GM23338 (cell line): ENCODE measurements around the gene TNRC18. TPM values are rescaled to one million over a fixed set of nuclear protein-coding genes. Genes with fewer than 3 reads are reported as not detected.

Experiments
- ATAC-seq: fragments of 200-7000 bp; cut with Tn5 transposase; 3 replicates; pipeline ENCODE4 v1.9.1; 2020
- DNase-seq: peaks from one replicate; pipeline ENCODE4 v3.0.0-alpha.2; 2015; ENCODE audit warnings: low spot score
- H2AFZ ChIP-seq: fragments of 200-600 bp; sonication (generic); 2 replicates; pipeline ENCODE4 v1.8.0; 2016; ENCODE audit warnings: antibody characterized with exemption, mild to moderate bottlenecking, moderate library complexity
- H3F3A ChIP-seq: fragments of 200-600 bp; sonication (generic); replicated peaks from 2 replicates; pipeline ENCODE4 v1.8.0; 2017; ENCODE audit warnings: antibody characterized with exemption, mixed run types, low read depth
- H3K27ac ChIP-seq: fragments of 200-600 bp; sonication (generic); 2 replicates; pipeline ENCODE4 v1.6.1; 2016; ENCODE audit warnings: low read depth
- H3K27me3 ChIP-seq: fragments of 200-600 bp; sonication (generic); 2 replicates; pipeline ENCODE4 v1.8.0; 2016; ENCODE audit warnings: mild to moderate bottlenecking, mixed run types, moderate library complexity; ENCODE audit not compliant: insufficient read depth
- H3K36me3 ChIP-seq: fragments of 200-600 bp; sonication (generic); 2 replicates; pipeline ENCODE4 v1.8.0; 2016; ENCODE audit warnings: mild to moderate bottlenecking; ENCODE audit not compliant: insufficient read depth
- H3K4me1 ChIP-seq: fragments of 200-600 bp; sonication (generic); 2 replicates; pipeline ENCODE4 v1.8.0; 2016; ENCODE audit warnings: mild to moderate bottlenecking, moderate library complexity; ENCODE audit not compliant: insufficient read depth
- H3K4me2 ChIP-seq: fragments of 200-600 bp; sonication (generic); 2 replicates; pipeline ENCODE4 v1.7.1; 2017; ENCODE audit warnings: mixed run types
- H3K4me3 ChIP-seq: fragments of 200-600 bp; sonication (generic); 2 replicates; pipeline ENCODE4 v1.6.1; 2016; ENCODE audit warnings: mixed run types
- H3K79me2 ChIP-seq: fragments of 200-600 bp; sonication (generic); replicated peaks from 2 replicates; pipeline ENCODE4 v1.8.0; 2017; ENCODE audit warnings: mild to moderate bottlenecking; ENCODE audit not compliant: insufficient read depth
- H3K9me2 ChIP-seq: fragments of 200-600 bp; sonication (generic); 2 replicates; pipeline ENCODE4 v1.8.0; 2017; ENCODE audit not compliant: insufficient read depth
- H4K20me1 ChIP-seq: fragments of 200-600 bp; sonication (generic); replicated peaks from 2 replicates; pipeline ENCODE4 v1.8.0; 2017; ENCODE audit warnings: mild to moderate bottlenecking; ENCODE audit not compliant: insufficient read depth
- H3K27ac Mint-ChIP-seq: 2 replicates; pipeline ENCODE4 v1.8.0; 2020; ENCODE audit warnings: inconsistent platforms, mild to moderate bottlenecking, moderate library complexity, mixed read lengths
- H3K27me3 Mint-ChIP-seq: 3 replicates; pipeline ENCODE4 v1.8.0; 2022; ENCODE audit warnings: low read depth, mild to moderate bottlenecking, moderate library complexity, mixed read lengths, inconsistent platforms; ENCODE audit not compliant: insufficient read depth, poor library complexity
- H3K36me3 Mint-ChIP-seq: 3 replicates; pipeline ENCODE4 v1.8.0; 2021; ENCODE audit warnings: low read depth, mild to moderate bottlenecking, inconsistent platforms, moderate library complexity, mixed read lengths
- H3K4me1 Mint-ChIP-seq: 3 replicates; pipeline ENCODE4 v1.8.0; 2020; ENCODE audit warnings: mild to moderate bottlenecking, inconsistent platforms, mixed read lengths
- H3K4me3 Mint-ChIP-seq: 3 replicates; pipeline ENCODE4 v1.8.0; 2021; ENCODE audit warnings: moderate library complexity, mild to moderate bottlenecking, inconsistent platforms, mixed read lengths
- H3K9me3 Mint-ChIP-seq: 3 replicates; pipeline ENCODE4 v1.8.0; 2020; ENCODE audit warnings: moderate library complexity, mild to moderate bottlenecking, inconsistent platforms, mixed read lengths
- EZH2 ChIP-seq: fragments of 200-600 bp; sonication (generic); IDR thresholded peaks from one replicate; pipeline ENCODE4 v1.8.0; 2017; ENCODE audit warnings: antibody characterized with exemption, mild to moderate bottlenecking, low read depth; ENCODE audit not compliant: unreplicated experiment
- EZH2phosphoT487 ChIP-seq: fragments of 200-600 bp; sonication (generic); IDR thresholded peaks from one replicate; pipeline ENCODE4 v1.8.1; 2018; ENCODE audit warnings: antibody characterized with exemption; ENCODE audit not compliant: unreplicated experiment
- ZNF114 ChIP-seq: fragments of 250-450 bp; sonication (Bioruptor Pico); IDR thresholded peaks from 2 replicates; pipeline ENCODE4 v1.5.0; 2020; ENCODE audit warnings: mild to moderate bottlenecking, moderate library complexity
- polyA plus RNA-seq: library from polyadenylated mRNA; unstranded; fragments of >200 nt; fragmentation: Nextera tagmentation; extraction: Ambion mirVana; gene quantifications from 2 replicates; pipeline ENCODE4 v1.2.1, GENCODE V29; 2016
- total RNA-seq: library from RNA; depleted of rRNA; stranded (reverse); fragments of >200 nt; shearing (Covaris generic); gene quantifications from 2 replicates; pipeline ENCODE4 v1.2.3, GENCODE V29; 2014
- TF ChIP-seq, protein P1 (sequence below): IDR thresholded peaks from one replicate; pipeline ENCODE4 v1.6.1; 2018; ENCODE audit warnings: antibody characterized with exemption; ENCODE audit not compliant: unreplicated experiment

The TNRC18 gene
- total and polyA plus RNA-seq, 2 experiments from 2014 or later = 2.1 to 17.5 TPM

DNA sequence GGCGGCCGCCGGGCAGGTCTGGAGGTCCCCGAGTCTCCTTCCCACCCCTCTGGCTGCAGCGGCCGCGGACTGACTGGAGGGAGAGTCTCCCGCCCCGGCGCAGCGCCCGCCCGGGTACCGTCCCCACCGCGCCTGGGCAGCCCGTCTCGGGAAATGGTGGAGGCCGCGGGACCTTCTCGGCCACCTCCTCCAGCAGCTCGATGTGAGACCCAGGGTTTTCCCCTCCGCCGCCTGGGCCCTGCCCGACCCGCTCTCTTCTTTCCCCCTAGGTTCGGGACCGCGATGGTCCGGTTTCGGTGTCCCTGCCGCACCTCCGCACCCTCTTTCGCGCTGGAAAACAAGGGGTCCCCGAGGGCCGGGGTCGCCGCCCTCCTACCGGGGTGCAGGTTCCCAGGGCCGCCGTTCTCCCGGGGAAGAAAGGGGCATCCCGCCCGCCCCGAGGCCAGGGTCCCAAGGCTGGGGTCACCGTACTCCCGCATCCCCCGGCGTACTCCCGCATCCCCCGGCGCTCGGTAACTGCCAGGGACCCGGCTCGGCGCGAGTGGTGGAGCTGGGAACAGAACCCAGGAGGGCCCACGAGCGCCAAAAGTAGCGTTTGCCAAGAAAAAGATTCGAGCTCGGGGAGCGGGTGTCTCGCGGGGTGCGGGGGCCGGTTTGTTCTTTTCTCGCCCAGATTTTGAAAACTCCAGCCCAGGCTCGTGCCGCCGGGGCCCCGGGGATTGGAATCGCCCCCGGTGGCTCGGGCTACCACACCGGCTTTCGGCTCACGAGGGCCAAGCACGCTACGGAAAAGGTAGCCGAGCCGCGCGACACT is 3.4 kb downstream of the TNRC18 start:
- H3K9me3 Mint-ChIP-seq = no peaks in the 10 kb centered on the region; the same call in 1 of the 3 replicates
- H3K27ac Mint-ChIP-seq = no peak overlapping the region
- H3K4me1 Mint-ChIP-seq = peaks cover 26% of the 10 kb centered on the region
- peak overlapping the region; percentile 52 for H3K4me3 Mint-ChIP-seq
- ATAC-seq = peak; percentile 12
- H3K36me3 ChIP-seq = no peaks in the 10 kb centered on the region
- H3K9me2 ChIP-seq = no peaks in the 10 kb centered on the region
- DNase-seq = peak; percentile 65
- H3K4me2 ChIP-seq = peak overlapping the region; percentile 87
- no peaks in the 10 kb centered on the region for H3K36me3 Mint-ChIP-seq
- peaks cover 85% of the 10 kb centered on the region for H3K27me3 Mint-ChIP-seq
- H3K27ac ChIP-seq = no peak overlapping the region
- H3K4me1 ChIP-seq = peaks cover 40% of the 10 kb centered on the region
- TF ChIP-seq, protein P1, sequence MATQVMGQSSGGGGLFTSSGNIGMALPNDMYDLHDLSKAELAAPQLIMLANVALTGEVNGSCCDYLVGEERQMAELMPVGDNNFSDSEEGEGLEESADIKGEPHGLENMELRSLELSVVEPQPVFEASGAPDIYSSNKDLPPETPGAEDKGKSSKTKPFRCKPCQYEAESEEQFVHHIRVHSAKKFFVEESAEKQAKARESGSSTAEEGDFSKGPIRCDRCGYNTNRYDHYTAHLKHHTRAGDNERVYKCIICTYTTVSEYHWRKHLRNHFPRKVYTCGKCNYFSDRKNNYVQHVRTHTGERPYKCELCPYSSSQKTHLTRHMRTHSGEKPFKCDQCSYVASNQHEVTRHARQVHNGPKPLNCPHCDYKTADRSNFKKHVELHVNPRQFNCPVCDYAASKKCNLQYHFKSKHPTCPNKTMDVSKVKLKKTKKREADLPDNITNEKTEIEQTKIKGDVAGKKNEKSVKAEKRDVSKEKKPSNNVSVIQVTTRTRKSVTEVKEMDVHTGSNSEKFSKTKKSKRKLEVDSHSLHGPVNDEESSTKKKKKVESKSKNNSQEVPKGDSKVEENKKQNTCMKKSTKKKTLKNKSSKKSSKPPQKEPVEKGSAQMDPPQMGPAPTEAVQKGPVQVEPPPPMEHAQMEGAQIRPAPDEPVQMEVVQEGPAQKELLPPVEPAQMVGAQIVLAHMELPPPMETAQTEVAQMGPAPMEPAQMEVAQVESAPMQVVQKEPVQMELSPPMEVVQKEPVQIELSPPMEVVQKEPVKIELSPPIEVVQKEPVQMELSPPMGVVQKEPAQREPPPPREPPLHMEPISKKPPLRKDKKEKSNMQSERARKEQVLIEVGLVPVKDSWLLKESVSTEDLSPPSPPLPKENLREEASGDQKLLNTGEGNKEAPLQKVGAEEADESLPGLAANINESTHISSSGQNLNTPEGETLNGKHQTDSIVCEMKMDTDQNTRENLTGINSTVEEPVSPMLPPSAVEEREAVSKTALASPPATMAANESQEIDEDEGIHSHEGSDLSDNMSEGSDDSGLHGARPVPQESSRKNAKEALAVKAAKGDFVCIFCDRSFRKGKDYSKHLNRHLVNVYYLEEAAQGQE = no peak
- peak; percentile 75 for TF ChIP-seq EZH2phosphoT487
- peaks cover 29% of the 10 kb centered on the region for H3F3A ChIP-seq
- H3K4me3 ChIP-seq = peak overlapping the region; percentile 62
- H2AFZ ChIP-seq = no peak overlapping the region; the same call in 1 of the 2 replicates
- H3K79me2 ChIP-seq = no peaks in the 10 kb centered on the region; the same call in 1 of the 2 replicates
- 0 out of 2 replicates have a peak, but pooled peaks cover 5% of the 10 kb centered on the region for H4K20me1 ChIP-seq
- peaks cover 82% of the 10 kb centered on the region for H3K27me3 ChIP-seq

- H3K9me2 ChIP-seq = no peaks in the 10 kb centered on the region
- H3K79me2 ChIP-seq = no peaks in the 10 kb centered on the region; the same call in 1 of the 2 replicates
- Mint-ChIP-seq H3K27ac (no peak overlapping the region), H3K4me1 (peaks cover 28% of the 10 kb centered on the region), H3K36me3 (no peaks in the 10 kb centered on the region), H3K27me3 (peaks cover 82% of the 10 kb centered on the region), H3K4me3 (peak overlapping the region; percentile 71), H3K9me3 (no peaks in the 10 kb centered on the region; the same call in 2 of the 3 replicates)
- peak; percentile 87 for TF ChIP-seq EZH2
- no peak for TF ChIP-seq ZNF114 (CRISPR knock-in tag)
- H3K4me3 ChIP-seq = peak overlapping the region; percentile 62
- peaks cover 24% of the 10 kb centered on the region for H3F3A ChIP-seq
- no peaks in the 10 kb centered on the region for H3K36me3 ChIP-seq
- H3K4me1 ChIP-seq = peaks cover 39% of the 10 kb centered on the region
- peaks cover 75% of the 10 kb centered on the region for H3K27me3 ChIP-seq
- ATAC-seq (peak; percentile 7), DNase-seq (peak; percentile 75)
- H2AFZ ChIP-seq = peak overlapping the region; percentile 32; the same call in 1 of the 2 replicates
- no peak overlapping the region for H3K27ac ChIP-seq
- 0 out of 2 replicates have a peak, but pooled peaks cover 5% of the 10 kb centered on the region for H4K20me1 ChIP-seq
- H3K4me2 ChIP-seq = peak overlapping the region; percentile 87
Measured at GRCh38 chr7:5419539-5420066, 4.0 kb downstream of the TNRC18 start.
